Trophoblast cell (in vitro differentiated cells and primary cell): ENCODE results near the gene MMUT.
"Not testable (repeated sequence)": the region's sequence is repeated elsewhere in the genome, so short reads cannot be mapped to it uniquely, and the experiment has no call there.

Experiments used
- DNase-seq, 2 donors: peaks; one replicate each; pipeline ENCODE4 v3.0.0-alpha.2; 2016
- H2AFZ ChIP-seq: 2 replicates; pipeline ENCODE4 v1.6.1; 2013; ENCODE audit warnings: low read length, moderate library complexity, mild to moderate bottlenecking; ENCODE audit not compliant: insufficient read depth, poor library complexity
- H2AK5ac ChIP-seq: 2 replicates; pipeline ENCODE4 v1.6.1; 2013; ENCODE audit warnings: mild to moderate bottlenecking, low read length
- H2BK120ac ChIP-seq: 2 replicates; pipeline ENCODE4 v1.6.1; 2013; ENCODE audit warnings: low read length, mild to moderate bottlenecking, moderate library complexity; ENCODE audit not compliant: insufficient read depth, poor library complexity
- H2BK12ac ChIP-seq: 2 replicates; pipeline ENCODE4 v1.6.1; 2013; ENCODE audit warnings: mild to moderate bottlenecking, low read length, moderate library complexity
- H2BK5ac ChIP-seq: 2 replicates; pipeline ENCODE4 v1.6.1; 2013; ENCODE audit warnings: low read length, low read depth, moderate library complexity, mild to moderate bottlenecking; ENCODE audit not compliant: poor library complexity
- H3K14ac ChIP-seq: 2 replicates; pipeline ENCODE4 v1.6.1; 2013; ENCODE audit warnings: mild to moderate bottlenecking, low read length
- H3K18ac ChIP-seq: 2 replicates; pipeline ENCODE4 v1.6.1; 2013; ENCODE audit warnings: mild to moderate bottlenecking, low read length
- H3K23ac ChIP-seq: 2 replicates; pipeline ENCODE4 v1.6.1; 2013; ENCODE audit warnings: low read length
- H3K27ac ChIP-seq: 2 replicates; pipeline ENCODE4 v1.5.1; 2013; ENCODE audit warnings: low read depth, mild to moderate bottlenecking, inconsistent platforms, low read length, moderate library complexity
- H3K27me3 ChIP-seq: 2 replicates; pipeline ENCODE4 v1.6.1; 2013; ENCODE audit warnings: inconsistent platforms, mild to moderate bottlenecking, low read length, moderate library complexity; ENCODE audit not compliant: insufficient read depth
- H3K36me3 ChIP-seq, 2 experiments: 1 replicate in 1 of 2; 2 replicates in 1 of 2; pipeline ENCODE4 v1.6.1; 2013; ENCODE audit warnings: low read length in 2 of 2, mild to moderate bottlenecking in 2 of 2, moderate library complexity in 1 of 2; ENCODE audit not compliant: insufficient read depth in 2 of 2, control insufficient read depth in 1 of 2
- H3K4ac ChIP-seq: 2 replicates; pipeline ENCODE4 v1.6.1; 2013; ENCODE audit warnings: low read depth, mild to moderate bottlenecking, low read length, moderate library complexity
- H3K4me1 ChIP-seq, 2 experiments: 1 replicate in 1 of 2; 2 replicates in 1 of 2; pipeline ENCODE4 v1.6.1; 2013; ENCODE audit warnings: low read length in 2 of 2, mild to moderate bottlenecking in 2 of 2, moderate library complexity in 1 of 2; ENCODE audit not compliant: insufficient read depth in 2 of 2, control insufficient read depth in 1 of 2
- H3K4me2 ChIP-seq: 2 replicates; pipeline ENCODE4 v1.6.1; 2013; ENCODE audit warnings: inconsistent platforms, mild to moderate bottlenecking, low read length, moderate library complexity
- H3K4me3 ChIP-seq: 2 replicates; pipeline ENCODE4 v1.5.1; 2013; ENCODE audit warnings: mild to moderate bottlenecking, low read depth, low read length, inconsistent platforms
- H3K79me1 ChIP-seq: one replicate; pipeline ENCODE4 v1.6.1; 2013; ENCODE audit warnings: low read length
- H3K79me2 ChIP-seq: 2 replicates; pipeline ENCODE4 v1.6.1; 2013; ENCODE audit warnings: low read length, mild to moderate bottlenecking; ENCODE audit not compliant: control insufficient read depth, insufficient read depth, poor library complexity
- H3K9ac ChIP-seq: 2 replicates; pipeline ENCODE4 v1.6.1; 2013; ENCODE audit warnings: mild to moderate bottlenecking, low read length
- H3K9me3 ChIP-seq: 2 replicates; pipeline ENCODE4 v1.6.1; 2013; ENCODE audit warnings: low read depth, mild to moderate bottlenecking, control low read depth, inconsistent platforms, low read length; ENCODE audit not compliant: insufficient read depth
- H4K12ac ChIP-seq: 2 replicates; pipeline ENCODE4 v1.6.1; 2013; ENCODE audit warnings: low read depth, mild to moderate bottlenecking, low read length, moderate library complexity
- H4K8ac ChIP-seq: 2 replicates; pipeline ENCODE4 v1.6.1; 2013; ENCODE audit warnings: low read depth, mild to moderate bottlenecking, low read length, moderate library complexity
- H4K91ac ChIP-seq: one replicate; pipeline ENCODE4 v1.6.1; 2013; ENCODE audit warnings: low read depth, mild to moderate bottlenecking, low read length, moderate library complexity
- WGBS: extraction: QIAGEN DNeasy Blood & Tissue Kit; methylation state at CpG from one replicate; pipeline ENCODE4 v1.1.7; 2013; ENCODE audit warnings: missing lambda C conversion rate; ENCODE audit not compliant: insufficient read length, insufficient coverage; ENCODE audit errors: extremely low coverage; 5-methylcytosine and 5-hydroxymethylcytosine counted together

Gene MMUT

DNA sequence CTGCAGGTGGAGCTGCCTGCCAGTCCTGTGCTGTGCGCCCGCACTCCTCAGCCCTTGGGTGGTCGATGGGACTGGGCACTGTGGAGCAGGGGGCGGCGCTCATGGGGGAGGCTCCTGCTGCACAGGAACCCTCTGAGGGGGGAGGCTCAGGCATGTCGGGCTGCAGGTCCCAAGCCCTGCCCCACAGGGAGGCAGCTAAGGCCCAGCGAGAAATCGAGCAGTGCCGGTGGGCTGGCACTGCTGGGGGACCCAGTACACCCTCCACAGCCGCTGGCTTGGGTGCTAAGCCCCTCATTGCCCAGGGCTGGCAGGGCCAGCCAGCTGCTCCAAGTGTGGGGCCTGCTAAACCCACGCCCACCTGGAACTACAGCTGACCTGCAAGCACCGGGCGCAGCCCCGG is 20.3 kb upstream of the MMUT start:
- H3K14ac ChIP-seq, H3K9me3 ChIP-seq, H3K4me1 ChIP-seq, DNase-seq, H2BK120ac ChIP-seq, H2AK5ac ChIP-seq, H4K8ac ChIP-seq, H3K18ac ChIP-seq, H3K4me2 ChIP-seq, H4K91ac ChIP-seq, H3K23ac ChIP-seq, H2BK5ac ChIP-seq, H3K4ac ChIP-seq, H4K12ac ChIP-seq, H2BK12ac ChIP-seq, H3K79me1 ChIP-seq, H3K4me3 ChIP-seq, H3K9ac ChIP-seq, H3K27ac ChIP-seq, H3K27me3 ChIP-seq, H2AFZ ChIP-seq, H3K79me2 ChIP-seq: not testable (repeated sequence)
- WGBS: no CpG with 5 or more reads among the region's 14 CpGs
- H3K36me3 ChIP-seq: peaks cover 9 to 15% of the 10 kb centered on the region in 2 experiments

DNA sequence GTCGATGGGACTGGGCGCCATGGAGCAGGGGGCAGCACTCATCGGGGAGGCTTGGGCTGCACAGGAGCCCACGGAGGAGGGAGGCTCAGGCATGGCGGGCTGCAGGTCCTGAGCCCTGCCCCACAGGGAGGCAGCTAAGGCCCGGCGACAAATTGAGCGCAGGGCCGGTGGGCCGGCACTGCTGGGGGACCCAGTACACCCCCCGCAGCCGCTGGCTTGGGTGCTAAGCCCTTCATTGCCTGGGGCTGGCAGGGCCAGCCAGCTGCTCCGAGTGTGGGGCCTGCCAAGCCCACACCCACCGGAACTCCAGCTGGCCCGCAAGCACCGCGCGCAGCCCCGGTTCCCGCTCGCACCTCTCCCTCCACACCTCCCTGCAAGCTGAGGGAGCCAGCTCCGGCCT is 18.8 kb upstream of the MMUT start:
- DNase-seq, H3K14ac ChIP-seq, H3K23ac ChIP-seq, H2BK12ac ChIP-seq, H3K18ac ChIP-seq, H4K8ac ChIP-seq, H4K91ac ChIP-seq, H4K12ac ChIP-seq, H3K79me2 ChIP-seq, H2AFZ ChIP-seq, H3K4me3 ChIP-seq, H3K9me3 ChIP-seq, H3K4ac ChIP-seq, H3K4me2 ChIP-seq, H3K79me1 ChIP-seq, H2AK5ac ChIP-seq, H3K27ac ChIP-seq, H3K9ac ChIP-seq, H3K4me1 ChIP-seq, H2BK5ac ChIP-seq, H3K27me3 ChIP-seq, H2BK120ac ChIP-seq: not testable (repeated sequence)
- WGBS: no CpG with 5 or more reads among the region's 22 CpGs
- peaks cover 9 to 15% of the 10 kb centered on the region in 2 experiments for H3K36me3 ChIP-seq

DNA sequence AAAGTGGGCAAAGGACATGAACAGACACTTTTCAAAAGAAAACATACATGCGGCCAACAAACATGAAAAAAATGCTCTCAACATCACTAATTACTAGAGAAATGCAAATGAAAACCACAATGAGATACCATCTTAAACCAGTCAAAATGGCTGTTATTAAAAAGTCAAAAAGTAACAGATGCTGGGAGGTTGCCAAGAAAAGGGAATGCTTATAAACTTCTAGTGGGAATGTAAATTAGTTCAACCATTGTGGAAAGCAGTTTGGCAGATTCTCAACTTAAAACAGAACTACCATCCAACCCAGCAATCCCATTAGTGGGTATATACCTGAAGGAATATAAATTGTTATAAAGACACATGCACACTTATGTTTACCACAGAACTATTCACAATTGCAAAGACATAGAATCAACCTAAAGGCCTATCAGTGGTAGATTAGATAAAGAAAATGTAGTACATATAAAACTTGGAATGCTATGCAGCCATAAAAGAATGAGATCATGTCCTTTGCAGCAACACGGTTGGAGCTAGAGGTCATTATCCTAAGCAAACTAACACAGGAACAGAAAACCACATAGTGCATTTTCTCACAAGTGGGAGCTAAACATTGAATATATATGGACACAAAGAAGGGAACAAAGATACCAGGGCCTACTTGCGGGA is 16.4 kb upstream of the MMUT start:
- no peaks in the 10 kb centered on the region for H3K4me1 ChIP-seq
- no peak overlapping the region for H3K4me2 ChIP-seq
- H3K14ac ChIP-seq: no peak overlapping the region
- H3K18ac ChIP-seq: no peak overlapping the region
- H4K8ac ChIP-seq: no peak overlapping the region
- no peak overlapping the region for H2AFZ ChIP-seq
- H3K79me2 ChIP-seq: no peaks in the 10 kb centered on the region
- no peak overlapping the region for H2AK5ac ChIP-seq
- H3K9ac ChIP-seq: no peak overlapping the region
- DNase-seq: no peak
- H2BK12ac ChIP-seq: no peak overlapping the region
- H3K9me3 ChIP-seq: no peaks in the 10 kb centered on the region
- no peak overlapping the region for H3K27ac ChIP-seq
- no peak overlapping the region for H4K91ac ChIP-seq
- H4K12ac ChIP-seq: no peak overlapping the region
- no peaks in the 10 kb centered on the region for H3K79me1 ChIP-seq
- no peak overlapping the region for H2BK5ac ChIP-seq
- no peak overlapping the region for H2BK120ac ChIP-seq
- no peaks in the 10 kb centered on the region for H3K27me3 ChIP-seq
- no peak overlapping the region for H3K4me3 ChIP-seq
- H3K23ac ChIP-seq: no peak overlapping the region
- H3K4ac ChIP-seq: no peak overlapping the region
- no CpG with 5 or more reads among the region's 3 CpGs for WGBS
- peaks cover 9 to 15% of the 10 kb centered on the region in 2 experiments for H3K36me3 ChIP-seq

DNA sequence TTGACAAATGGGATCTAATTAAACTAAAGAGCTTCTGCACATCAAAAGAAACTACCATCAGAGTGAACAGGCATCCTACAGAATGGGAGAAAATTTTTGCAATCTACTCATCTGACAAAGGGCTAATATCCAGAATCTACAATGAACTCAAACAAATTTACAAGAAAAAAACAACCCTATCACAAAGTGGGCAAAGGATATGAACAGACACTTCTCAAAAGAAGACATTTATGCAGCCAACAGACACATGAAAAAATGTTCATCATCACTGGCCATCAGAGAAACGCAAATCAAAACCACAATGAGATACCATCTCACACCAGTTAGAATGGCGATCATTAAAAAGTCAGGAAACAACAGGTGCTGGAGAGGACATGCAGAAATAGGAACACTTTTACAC is 13.5 kb upstream of the MMUT start:
- not testable (repeated sequence) for H4K91ac ChIP-seq

More for the DNA sequence above, 13.5 kb upstream of the MMUT start:
- not testable (repeated sequence) for H3K9me3 ChIP-seq, H4K12ac ChIP-seq, H3K18ac ChIP-seq, DNase-seq, H2AK5ac ChIP-seq, H2BK5ac ChIP-seq, H3K4me3 ChIP-seq, H4K8ac ChIP-seq, H3K79me2 ChIP-seq, H3K4ac ChIP-seq, H3K23ac ChIP-seq, H3K4me2 ChIP-seq, H3K14ac ChIP-seq, H3K27ac ChIP-seq, H3K36me3 ChIP-seq, H3K79me1 ChIP-seq, H3K27me3 ChIP-seq, H2AFZ ChIP-seq, H2BK120ac ChIP-seq, H3K9ac ChIP-seq, H2BK12ac ChIP-seq, H3K4me1 ChIP-seq
- no CpG with 5 or more reads among the region's 2 CpGs for WGBS
